Measurements from ENCODE around the gene LRRN4. TPM values are rescaled to one million over a fixed set of nuclear protein-coding genes. Genes with fewer than 3 reads are reported as not detected.

LRRN4 gene
- total and polyA plus RNA-seq, 2 of the 8 experiments (the other 6 are each of a cell fraction or from before 2014, with no cell fraction given): 0.21 to 0.89 TPM

DNA sequence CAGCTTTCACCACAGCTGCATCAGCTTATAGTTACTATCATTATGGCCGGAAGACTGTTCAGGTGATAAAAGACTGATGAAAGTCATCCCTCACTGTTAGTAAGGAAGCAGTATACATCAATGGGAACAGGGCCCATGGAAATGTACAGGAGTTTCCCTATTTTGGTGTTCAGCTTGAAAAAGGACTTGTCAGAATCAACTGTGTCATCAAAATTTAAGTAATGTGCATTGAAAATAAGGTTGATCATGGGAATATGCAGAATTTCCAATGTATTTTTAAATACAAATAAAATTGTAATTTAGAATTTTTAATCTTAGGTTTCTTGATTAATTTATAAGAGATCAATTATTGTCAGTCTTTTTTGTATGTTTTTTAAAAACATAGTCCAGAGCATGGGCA is 16.8 kb downstream of the LRRN4 start (continued):
- TF ChIP-seq NRF1 (IDR thresholded peaks at IDR 0.05; ENCODE audit: low read depth, low read length): no peak

Data from H1 (cell line).